Measurements from ENCODE around the gene NF1.

NF1 gene

GRCh38 chr17:31061678-31062077 is 33.1 kb upstream of the NF1 start:
- no peak overlapping the region for H3K4me3 ChIP-seq (ENCODE audit: low read depth, low read length)
- no peak for TF ChIP-seq MAX (IDR thresholded peaks at IDR 0.05; ENCODE audit: low read depth, low read length)
- no peak for TF ChIP-seq POLR2A (IDR thresholded peaks at IDR 0.05; ENCODE audit: extremely low read depth, insufficient read length)
- no peak for TF ChIP-seq MYC (IDR thresholded peaks at IDR 0.05; ENCODE audit: low read depth, low read length)
- TF ChIP-seq CTCF (IDR thresholded peaks at IDR 0.05; ENCODE audit: low read depth, low read length), result peak; percentile 47
- peak; percentile 55 for DNase-seq (ENCODE audit: low read depth)

GRCh38 chr17:31062346-31062745 is 32.4 kb upstream of the NF1 start:
- H3K4me3 ChIP-seq (ENCODE audit: low read depth, low read length), result no peak overlapping the region
- TF ChIP-seq MYC (IDR thresholded peaks at IDR 0.05; ENCODE audit: low read depth, low read length) (no peak), POLR2A (IDR thresholded peaks at IDR 0.05; ENCODE audit: extremely low read depth, insufficient read length) (no peak), CTCF (IDR thresholded peaks at IDR 0.05; ENCODE audit: low read depth, low read length) (no peak)
- DNase-seq (ENCODE audit: low read depth), result no peak

- H3K4me3 ChIP-seq (ENCODE audit: low read depth, low read length), result no peak overlapping the region
- TF ChIP-seq POLR2A (IDR thresholded peaks at IDR 0.05; ENCODE audit: extremely low read depth, insufficient read length), result no peak
- no peak for TF ChIP-seq MYC (IDR thresholded peaks at IDR 0.05; ENCODE audit: low read depth, low read length)
- TF ChIP-seq CTCF (IDR thresholded peaks at IDR 0.05; ENCODE audit: low read depth, low read length), result no peak
- no peak for TF ChIP-seq MAX (IDR thresholded peaks at IDR 0.05; ENCODE audit: low read depth, low read length)
- no peak for DNase-seq (ENCODE audit: low read depth)
These were observed 30.1 kb upstream of the NF1 start for GRCh38 chr17:31064707-31065106.

GRCh38 chr17:31067691-31068184 is 27.0 kb upstream of the NF1 start:
- no peak overlapping the region for H3K4me3 ChIP-seq (ENCODE audit: low read depth, low read length)
- peak; percentile 54 for DNase-seq (ENCODE audit: low read depth)
- TF ChIP-seq POLR2A (IDR thresholded peaks at IDR 0.05; ENCODE audit: extremely low read depth, insufficient read length) (no peak), MAX (IDR thresholded peaks at IDR 0.05; ENCODE audit: low read depth, low read length) (no peak), MYC (IDR thresholded peaks at IDR 0.05; ENCODE audit: low read depth, low read length) (no peak), CTCF (IDR thresholded peaks at IDR 0.05; ENCODE audit: low read depth, low read length) (no peak)

GRCh38 chr17:31068291-31068690 is 26.5 kb upstream of the NF1 start:
- no peak overlapping the region for H3K4me3 ChIP-seq (ENCODE audit: low read depth, low read length)
- TF ChIP-seq MYC (IDR thresholded peaks at IDR 0.05; ENCODE audit: low read depth, low read length), result no peak
- TF ChIP-seq CTCF (IDR thresholded peaks at IDR 0.05; ENCODE audit: low read depth, low read length), result peak; percentile 88
- DNase-seq (ENCODE audit: low read depth), result peak; percentile 82

GRCh38 chr17:31072186-31072585 is 22.6 kb upstream of the NF1 start:
- no peak for DNase-seq (ENCODE audit: low read depth)
- H3K4me3 ChIP-seq (ENCODE audit: low read depth, low read length), result no peak overlapping the region
- TF ChIP-seq CTCF (IDR thresholded peaks at IDR 0.05; ENCODE audit: low read depth, low read length), result no peak
- TF ChIP-seq MAX (IDR thresholded peaks at IDR 0.05; ENCODE audit: low read depth, low read length), result no peak
- no peak for TF ChIP-seq POLR2A (IDR thresholded peaks at IDR 0.05; ENCODE audit: extremely low read depth, insufficient read length)
- no peak for TF ChIP-seq MYC (IDR thresholded peaks at IDR 0.05; ENCODE audit: low read depth, low read length)

Measured in NB4 (cell line).